GM21825 (cell line): Measurements from ENCODE around the gene NEAT1.

Experiments used
- ATAC-seq: cut with Tn5 transposase; IDR thresholded peaks from one replicate; pipeline ENCODE4 v1.9.1; 2021; ENCODE audit warnings: mild to moderate bottlenecking, moderate library complexity; ENCODE audit not compliant: unreplicated experiment

Gene NEAT1

DNA sequence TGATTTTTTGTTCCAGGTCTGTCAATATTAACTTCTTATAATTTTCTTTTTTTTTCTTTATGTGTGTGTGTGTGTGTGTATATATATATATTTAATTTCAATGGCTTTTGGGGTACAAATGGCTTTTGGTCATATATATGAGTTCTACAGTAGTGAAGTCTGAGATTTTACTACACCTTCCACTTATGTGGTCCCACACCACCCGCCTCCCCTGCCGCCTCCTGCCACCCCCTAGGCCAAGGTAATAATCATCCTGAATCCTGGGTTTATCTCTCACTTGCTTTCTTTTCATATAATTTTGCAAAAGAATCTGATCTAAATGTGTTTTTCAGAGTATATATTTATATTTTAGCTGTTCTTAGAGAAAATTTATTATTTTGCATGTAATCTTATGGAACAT is 11.1 kb downstream of the NEAT1 start:
- no peak for ATAC-seq

DNA sequence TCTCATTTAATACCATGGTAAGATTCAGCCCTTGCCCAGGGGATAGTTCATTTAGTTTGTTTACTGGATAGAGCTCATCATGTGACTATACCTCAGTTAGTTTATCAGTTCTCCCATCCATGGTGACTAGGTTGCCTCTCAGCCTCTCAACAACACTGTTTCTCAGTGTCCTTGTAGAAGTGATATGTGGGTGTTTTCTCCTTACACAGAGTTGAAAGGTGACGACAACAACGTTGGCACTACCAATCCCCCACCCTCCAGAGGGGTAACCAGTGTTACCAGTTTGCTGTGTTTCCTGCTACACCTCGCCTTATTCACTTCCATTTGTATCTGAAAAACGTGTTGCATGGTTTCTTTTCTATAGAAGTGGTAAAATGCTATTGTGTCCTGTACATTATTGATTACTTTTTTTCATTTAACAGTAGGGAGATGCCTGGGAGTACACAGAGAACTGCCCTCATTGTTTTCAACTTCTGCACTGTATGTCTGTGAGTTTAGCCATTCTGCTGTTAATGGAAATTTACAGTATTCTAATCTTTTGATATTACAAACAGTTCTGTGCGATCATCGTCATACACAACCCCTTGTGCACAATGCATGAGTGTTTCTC is 11.6 kb downstream of the NEAT1 start:
- no peak for ATAC-seq

DNA sequence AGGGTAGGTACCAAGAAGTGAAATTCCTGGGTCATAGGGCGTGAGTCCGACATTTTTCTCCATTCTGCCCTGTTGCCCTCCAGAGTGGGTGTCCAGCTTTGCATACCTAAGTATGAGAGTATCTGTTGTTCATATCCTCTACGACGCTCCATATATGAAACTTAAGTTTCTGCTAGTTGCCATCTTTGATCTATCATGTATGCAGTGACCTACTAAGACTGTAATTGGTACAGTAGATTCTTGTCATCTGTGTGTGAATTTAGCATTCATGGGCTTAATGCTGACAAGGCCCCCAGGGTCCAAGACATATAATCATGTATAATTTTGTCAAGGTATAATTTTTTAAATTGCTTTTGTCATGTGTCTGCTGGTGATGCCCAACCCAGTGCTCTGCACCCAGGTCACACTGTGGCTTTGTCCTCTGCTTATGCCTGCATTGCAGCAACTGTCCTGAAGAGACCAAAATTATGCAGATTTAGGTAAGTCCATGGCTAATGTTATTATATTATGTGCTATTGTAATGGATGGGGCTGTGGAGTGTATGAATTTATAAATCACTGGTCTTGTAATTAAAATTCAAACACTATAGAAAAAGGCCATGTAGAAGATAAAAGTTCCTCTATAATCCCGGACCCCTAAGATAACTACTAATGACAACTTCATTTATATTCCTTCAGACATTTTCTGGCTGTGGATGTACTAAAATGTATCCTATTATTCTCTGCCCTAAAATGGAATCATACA is 12.2 kb downstream of the NEAT1 start:
- ATAC-seq = no peak

DNA sequence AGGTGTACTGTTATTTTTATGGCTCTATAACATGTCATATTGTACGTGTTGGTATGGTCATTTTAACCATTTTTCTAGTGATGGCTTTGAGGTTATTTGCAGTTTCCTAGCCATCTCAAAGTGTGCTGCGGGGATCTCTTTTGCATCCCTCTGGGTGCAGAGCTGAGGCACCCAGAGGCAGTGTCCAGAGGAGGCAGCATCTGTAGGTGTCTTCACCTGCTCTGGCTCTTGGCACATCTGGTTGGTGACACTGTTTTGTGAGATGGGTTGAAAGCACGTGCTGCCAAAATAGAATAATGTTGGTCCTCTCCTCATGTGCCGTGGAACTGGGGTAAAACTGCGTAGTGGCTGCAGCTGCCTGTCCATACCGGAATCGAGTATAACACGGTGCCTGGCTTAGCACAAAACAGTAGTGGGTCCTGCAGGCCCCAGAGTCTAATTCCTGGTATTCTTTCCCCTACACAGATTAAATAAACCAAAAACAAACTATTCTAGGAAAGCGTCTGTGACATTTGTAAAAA is 12.9 kb downstream of the NEAT1 start:
- ATAC-seq = no peak

DNA sequence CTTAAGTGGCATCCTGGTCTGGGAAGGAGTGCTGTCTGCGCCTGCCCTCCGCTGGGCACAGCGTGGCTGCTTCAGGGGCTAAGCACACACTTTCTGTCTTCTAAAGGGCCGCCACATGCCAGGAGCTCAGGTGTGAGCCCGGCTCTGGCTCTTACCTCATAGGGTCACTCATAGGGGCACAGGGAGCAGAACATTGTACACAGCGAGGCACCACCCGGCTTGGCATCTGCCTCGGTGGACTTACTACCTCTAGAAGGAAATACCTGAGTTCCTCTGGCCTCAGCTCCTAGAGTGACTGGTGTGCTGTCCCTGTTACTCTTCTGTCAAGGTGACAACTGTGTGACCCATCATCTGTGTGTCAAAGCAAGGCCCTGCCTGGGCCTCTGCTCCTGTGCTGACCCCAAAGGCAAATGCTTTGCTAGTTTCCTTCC is 13.4 kb downstream of the NEAT1 start:
- no peak for ATAC-seq

DNA sequence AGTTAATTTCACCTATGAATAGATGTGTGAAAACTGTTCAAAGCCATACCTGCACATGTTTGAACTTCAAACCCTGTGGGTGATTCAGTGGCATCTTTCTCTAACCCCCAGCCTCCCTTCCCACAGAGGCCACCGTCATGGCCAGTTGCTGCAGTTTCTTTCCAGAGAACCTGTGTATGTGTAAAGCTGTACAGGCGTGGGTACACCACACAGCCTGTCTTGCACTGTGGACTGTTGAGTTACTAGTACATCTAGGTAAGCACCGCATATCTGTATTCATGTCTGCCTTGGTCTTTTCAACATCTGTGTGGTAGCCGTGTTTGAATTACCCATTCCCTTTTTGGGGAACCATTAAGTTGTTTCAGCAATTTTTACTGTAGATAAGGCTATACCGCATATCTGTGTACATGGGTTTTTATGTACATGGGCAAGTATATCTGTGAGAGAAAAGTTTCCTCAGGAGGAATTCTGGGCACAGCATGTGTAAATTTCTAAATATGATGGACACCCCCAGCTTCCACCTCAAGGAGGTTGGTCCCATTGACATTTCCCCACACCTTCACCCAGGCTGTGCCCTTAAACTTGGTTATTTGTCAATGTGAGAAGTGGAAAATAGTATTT is 13.9 kb downstream of the NEAT1 start:
- ATAC-seq = no peak

DNA sequence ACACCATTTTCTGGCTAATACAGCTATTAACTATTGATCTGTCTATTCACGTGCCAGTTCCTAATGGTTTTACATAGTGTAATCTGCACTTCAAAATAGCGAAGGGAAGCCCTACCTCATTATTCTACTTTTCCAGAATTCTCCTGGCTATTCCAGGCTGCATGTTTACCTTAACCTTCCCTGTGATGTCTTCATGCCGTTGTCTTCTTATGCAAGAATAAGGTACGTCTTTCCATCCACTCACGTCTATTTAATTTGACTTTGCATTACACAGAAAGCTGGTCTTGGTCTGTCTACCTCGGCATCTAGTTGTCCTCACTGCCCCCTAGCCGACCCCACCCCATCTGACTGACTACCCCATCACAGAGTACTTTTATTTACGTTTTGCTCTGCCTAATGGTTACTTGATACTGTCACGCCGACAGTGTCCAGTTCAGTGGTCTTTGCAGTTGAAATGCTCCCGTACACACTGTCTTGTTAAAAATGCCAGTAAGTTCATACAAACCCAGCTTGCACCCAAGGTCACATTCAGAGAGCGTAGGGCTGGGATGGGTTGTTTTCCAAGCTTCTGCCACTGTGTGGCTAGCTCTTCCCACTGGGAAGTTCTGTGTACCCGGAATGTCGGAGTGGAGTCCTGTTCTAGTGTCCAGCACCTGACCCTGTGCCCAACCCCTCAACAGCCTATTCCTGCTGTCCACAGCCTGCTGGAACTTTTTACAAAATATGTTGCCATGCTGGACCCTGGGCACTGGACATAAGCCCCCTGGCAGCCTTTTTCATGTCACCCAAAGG is 15.0 kb downstream of the NEAT1 start:
- no peak for ATAC-seq

DNA sequence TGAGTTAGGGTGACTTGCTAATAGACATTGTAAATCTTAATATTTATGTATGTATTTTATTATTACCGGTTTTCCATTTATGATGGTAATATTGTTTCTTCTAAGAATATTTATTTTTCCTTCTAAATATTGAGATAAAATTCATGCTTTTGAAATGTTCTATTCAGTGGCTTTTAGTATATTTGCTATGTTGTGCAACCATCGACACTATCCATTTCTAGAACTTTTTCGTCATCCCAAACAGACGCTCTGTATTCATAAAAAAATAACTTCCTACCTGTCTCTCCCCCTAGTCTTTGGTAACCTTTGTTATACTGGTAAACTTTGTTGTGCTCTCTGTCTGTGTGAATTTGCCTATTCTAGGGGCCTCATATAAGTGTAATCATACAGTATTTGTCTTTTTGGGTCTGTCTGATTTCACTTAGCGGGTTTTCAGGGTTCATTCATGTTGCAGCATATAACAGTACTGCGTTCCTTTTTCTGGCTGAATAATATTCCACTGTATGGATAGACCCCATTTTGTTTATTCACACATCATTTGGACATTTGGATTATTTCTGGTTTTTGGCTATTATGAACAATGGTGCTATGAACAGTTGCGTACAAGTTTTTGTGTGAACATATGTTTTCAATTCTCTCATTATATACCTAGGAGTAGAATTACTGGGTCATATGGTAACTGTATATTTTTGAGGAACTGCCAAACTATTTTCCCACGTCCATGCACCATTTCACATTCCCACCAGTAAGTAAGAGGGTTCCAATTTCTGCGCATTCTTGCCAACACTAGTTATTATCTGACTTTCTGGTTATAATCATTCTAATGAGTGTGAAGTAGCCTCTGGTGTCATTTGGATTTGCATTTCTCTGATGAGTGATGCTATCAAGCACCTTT is 15.9 kb downstream of the NEAT1 start:
- no peak for ATAC-seq

DNA sequence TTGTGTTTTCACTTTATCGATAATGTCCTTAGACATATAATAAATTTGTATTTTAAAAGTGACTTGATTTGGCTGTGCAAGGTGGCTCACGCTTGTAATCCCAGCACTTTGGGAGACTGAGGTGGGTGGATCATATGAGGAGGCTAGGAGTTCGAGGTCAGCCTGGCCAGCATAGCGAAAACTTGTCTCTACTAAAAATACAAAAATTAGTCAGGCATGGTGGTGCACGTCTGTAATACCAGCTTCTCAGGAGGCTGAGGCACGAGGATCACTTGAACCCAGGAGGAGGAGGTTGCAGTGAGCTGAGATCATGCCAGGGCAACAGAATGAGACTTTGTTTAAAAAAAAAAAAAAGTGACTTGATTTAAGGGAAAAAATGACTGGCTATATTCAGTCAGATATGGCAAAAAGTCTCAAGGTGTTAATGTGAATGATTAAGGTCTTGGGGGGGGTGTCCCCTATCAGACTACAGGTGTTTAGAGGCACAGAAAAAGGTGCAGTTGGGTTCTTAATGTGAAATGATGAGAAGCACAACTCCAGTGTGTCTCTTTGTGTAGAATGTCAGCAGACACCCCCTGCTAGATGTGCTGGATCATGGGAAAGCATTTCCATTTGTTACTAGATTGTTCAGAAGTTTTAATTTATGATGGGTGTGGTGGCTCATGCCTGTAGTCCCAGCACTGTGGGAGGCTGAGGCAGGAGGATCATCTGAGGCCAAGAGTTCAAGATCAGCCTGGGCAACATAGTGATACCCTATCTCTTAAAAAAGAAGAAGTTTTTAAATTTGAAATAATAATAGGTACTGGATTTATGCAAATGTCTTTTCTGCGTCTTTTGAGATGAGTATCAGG is 17.0 kb downstream of the NEAT1 start:
- ATAC-seq = no peak

DNA sequence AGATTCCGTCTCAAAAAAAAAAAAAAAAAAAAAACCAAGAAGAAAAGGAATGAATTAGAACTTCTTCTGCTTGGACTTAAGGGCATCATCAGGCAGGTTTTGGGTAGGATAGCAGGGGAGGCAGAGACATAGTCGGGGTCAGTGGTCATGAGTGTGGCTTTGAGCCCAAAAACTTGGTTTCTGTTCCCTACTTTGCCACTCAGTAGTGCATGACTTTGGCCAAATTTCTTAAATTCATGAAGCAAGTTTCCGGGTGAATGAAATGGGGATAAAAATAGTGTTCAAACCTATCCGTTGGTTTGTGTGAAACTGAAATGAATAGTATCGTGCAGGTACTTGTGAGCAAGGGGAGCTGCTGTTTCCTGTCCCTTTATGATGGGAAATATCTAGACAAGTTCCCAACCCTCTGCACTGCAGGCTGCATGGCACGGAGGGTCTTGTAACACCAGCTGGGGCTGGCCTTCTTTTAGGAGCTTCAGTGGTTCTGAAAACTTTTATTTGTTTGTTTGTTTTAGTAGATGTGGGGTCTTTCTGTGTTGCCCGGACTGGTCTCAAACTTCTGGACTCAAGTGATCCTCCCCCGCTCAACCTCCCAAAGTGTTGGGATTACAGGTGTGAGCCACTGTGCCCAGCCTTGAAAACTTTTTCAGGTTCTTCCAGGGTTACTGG is 18.4 kb downstream of the NEAT1 start:
- peak; percentile 42 for ATAC-seq

DNA sequence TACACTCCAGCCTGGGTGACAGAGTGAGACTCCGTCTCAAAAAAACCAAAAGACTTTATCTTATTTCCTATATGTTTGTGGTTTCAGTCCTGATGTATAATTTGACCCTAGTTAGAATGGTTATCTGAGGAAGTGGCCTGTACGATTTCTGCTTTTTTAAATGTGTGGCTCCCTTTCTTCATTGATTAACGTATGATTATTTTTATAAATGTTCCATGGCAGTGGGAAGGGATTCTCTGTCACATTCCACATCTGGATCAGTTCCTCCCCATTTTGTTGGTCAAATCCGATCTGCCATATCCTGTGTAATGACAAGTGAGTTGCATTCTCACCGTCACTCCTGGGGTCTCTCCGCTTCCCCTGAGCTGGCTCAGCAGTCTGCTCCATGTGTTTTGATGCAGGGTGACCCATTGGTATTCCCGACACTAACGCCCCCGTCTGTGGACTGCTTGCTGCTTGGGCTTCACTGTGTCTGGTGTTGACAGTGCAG is 20.3 kb downstream of the NEAT1 start:
- ATAC-seq = no peak

DNA sequence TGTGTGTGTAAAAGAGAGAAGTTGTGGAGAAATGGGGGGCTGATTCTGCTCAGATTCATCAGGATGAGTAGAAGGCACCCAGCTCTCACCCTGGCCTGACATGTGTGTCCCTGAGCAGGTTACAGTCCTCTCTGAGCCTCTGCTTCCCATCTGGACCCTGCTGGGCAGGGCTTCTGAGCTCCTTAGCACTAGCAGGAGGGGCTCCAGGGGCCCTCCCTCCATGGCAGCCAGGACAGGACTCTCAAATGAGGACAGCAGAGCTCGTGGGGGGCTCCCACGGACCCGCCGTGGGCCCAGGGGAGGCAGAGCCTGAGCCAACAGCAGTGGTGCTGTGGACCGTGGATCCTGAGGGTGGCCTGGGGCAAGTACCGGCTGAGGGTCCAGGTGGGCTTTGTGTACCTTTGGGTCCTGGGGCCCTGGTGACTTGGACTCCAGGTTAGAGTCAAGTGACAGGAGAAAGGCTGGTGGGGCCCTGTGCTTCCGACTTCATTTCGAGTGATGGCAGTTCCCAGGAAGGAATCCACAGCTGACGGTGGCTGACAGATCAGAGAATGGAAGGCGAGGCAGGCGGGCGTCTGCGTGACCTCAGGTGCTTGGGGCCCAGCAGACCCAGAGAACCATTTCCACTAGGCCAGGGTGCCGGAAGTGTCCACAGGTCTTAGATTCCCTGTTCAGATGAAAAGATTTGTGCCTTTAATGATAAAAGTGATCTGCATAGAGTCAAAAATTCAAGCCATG is 21.9 kb downstream of the NEAT1 start:
- ATAC-seq = no peak

DNA sequence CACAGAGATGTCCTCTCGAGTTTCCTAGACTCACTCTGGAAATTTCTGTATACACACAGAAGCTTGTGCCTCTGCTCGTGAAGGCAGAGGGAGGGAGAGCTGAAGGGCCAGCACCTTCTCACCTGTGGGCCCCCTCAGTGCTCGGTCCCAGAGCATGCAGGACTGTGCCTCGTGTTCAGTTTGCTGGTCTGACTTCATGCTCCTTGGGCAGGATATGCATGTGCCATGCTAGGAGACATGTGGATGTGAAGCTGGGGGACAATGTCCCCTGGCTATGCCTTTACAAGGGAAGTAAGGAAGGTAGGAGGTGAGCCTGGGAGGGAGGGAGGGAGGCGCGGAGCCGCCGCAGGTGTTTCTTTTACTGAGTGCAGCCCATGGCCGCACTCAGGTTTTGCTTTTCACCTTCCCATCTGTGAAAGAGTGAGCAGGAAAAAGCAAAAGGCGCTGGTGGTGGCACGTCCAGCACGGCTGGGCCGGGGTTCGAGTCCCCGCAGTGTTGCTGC is 22.6 kb downstream of the NEAT1 start:
- ATAC-seq = no peak

DNA sequence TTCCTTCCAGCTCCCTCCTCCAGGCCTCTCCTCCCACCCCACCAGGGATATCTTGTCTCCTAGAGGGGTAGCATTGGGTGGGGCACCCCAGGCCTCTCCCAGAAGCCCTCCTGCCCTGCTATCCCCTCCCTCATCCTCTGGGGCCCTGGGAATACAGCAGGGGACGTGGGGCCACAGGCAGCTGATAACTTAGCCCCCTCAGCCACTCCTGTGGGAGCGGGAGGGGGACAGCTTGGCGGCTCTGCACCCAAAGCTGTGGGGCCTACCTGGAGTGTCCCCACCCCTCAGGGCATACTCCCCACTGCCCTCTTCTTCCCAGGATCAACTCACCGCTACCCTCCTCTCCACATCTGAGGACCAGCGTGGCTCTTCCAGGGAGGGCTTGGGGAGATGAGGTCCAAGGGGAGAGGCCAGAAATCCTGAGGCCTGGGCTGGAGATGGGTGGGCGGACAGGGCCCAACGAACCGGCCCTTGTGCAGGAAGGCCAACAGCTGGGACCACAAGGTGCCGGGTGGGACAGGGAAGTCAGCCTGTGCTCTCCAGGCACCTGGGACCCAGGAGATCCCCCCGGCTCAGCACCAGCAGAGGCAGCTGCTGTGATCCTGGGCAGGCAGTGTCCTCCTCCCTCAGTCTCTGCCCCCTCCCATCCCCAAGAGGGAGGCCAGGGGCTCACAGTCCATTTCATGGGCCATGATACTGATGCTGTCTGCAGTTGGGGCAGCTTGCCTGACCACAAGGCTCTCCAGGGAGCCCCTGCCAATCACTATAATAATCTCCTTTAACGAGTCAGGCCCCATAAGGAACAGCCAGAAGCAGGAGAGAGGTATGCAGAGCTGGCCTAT is 23.2 kb downstream of the NEAT1 start:
- no peak for ATAC-seq

DNA sequence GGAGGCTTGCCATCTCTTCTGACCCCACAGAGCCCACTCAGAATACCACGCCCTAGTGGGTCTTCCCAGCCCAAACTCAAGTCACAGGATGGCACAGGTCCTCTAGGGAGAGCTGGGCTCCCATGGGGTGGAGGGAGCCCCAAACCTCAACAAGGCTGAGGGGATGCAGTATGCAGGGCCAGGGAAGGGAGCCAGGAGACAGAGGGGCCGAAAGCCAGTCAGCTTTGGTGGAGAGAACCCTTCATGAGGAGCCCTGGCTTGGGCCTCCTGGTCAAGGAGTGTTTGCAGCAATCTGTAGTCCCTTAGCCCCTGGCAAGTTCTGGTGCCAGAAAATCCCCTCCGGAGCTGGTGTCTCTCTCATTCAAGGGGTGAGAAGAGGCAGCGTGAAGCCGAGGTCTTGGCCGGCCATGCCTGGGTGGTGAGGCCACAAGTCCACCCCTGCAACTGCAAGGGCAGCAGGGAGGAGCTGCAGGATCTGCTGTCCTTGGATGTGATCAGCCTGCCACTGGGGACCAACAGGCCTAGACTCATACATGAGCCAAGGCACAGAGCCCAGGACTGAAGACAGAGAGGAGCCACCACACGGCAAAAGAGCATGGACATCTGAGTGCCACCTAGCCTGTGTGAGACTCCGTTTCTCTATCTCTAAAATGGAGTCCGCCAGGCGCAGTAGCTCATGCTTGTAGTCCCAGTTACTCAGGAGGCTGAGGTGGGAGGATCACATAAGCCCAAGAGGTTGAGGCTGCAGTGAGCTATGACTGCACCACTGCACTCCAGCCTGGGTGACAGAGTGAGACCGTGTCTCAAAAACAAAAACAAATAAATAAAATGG is 24.1 kb downstream of the NEAT1 start:
- no peak for ATAC-seq

DNA sequence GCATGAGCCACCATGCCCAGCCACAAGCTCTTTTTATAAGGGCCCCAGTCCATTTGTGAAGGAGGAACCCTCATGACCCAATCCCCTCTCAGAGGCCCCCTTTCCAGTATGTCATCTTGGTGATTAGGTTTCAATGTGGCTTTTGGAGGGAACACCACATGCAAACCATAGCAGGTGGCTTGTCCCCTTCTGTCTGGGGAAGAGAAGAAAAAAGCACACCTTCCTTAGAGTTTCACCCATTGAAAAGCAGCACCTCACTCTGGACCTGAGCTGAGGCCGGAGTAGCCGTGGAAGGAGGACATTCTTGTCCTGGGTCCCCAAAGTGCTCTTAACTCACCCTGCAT is 25.4 kb downstream of the NEAT1 start:
- no peak for ATAC-seq
